Loucy (cell line): ENCODE measurements around the gene CTDSPL.

Experiments
- EZH2phosphoT487 ChIP-seq: fragments of 200-600 bp; IDR thresholded peaks from 2 replicates; pipeline ENCODE4 v1.6.1; 2018; ENCODE audit warnings: antibody characterized with exemption, mild to moderate bottlenecking, moderate library complexity, borderline replicate concordance
- TF ChIP-seq, protein P1 (sequence below): fragments of 200-600 bp; sonication (generic); conservative IDR thresholded peaks from 2 replicates; pipeline ENCODE4 v1.5.1; 2014; ENCODE audit warnings: mild to moderate bottlenecking, antibody characterized with exemption, low read length

DNA sequence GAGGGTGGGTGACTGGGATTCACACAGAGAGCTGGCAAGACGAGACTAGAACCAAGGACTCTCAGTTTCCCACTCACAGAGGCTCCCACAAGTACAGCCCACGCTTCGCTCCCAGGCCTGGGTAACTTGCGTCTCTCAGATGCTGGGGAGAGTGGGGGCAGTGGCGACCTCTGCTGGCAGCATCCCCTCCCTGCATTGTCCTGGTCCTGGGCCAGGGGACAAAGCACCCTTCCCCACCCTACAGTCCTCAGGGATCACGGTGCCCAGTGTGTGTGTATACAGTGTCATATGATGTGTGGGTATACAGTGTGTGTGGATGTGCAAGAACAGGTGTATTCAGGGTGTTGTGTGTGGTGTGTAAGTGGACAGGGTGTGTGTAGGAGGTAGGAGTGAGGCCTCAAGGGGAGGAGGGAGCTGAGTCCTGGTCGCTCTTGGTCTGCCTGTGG lies 141.7 kb downstream of the CTDSPL start:
- TF ChIP-seq, protein P1, sequence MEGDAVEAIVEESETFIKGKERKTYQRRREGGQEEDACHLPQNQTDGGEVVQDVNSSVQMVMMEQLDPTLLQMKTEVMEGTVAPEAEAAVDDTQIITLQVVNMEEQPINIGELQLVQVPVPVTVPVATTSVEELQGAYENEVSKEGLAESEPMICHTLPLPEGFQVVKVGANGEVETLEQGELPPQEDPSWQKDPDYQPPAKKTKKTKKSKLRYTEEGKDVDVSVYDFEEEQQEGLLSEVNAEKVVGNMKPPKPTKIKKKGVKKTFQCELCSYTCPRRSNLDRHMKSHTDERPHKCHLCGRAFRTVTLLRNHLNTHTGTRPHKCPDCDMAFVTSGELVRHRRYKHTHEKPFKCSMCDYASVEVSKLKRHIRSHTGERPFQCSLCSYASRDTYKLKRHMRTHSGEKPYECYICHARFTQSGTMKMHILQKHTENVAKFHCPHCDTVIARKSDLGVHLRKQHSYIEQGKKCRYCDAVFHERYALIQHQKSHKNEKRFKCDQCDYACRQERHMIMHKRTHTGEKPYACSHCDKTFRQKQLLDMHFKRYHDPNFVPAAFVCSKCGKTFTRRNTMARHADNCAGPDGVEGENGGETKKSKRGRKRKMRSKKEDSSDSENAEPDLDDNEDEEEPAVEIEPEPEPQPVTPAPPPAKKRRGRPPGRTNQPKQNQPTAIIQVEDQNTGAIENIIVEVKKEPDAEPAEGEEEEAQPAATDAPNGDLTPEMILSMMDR = peak; percentile 99
- no peak for TF ChIP-seq EZH2phosphoT487
